SIG-M5 (cell line): ENCODE results near the gene IFI27L1.

ENCODE experiments used
- DNase-seq: peaks from one replicate; lab custom pipeline; 2025; lab: John Stamatoyannopoulos, UW

Gene IFI27L1

DNA sequence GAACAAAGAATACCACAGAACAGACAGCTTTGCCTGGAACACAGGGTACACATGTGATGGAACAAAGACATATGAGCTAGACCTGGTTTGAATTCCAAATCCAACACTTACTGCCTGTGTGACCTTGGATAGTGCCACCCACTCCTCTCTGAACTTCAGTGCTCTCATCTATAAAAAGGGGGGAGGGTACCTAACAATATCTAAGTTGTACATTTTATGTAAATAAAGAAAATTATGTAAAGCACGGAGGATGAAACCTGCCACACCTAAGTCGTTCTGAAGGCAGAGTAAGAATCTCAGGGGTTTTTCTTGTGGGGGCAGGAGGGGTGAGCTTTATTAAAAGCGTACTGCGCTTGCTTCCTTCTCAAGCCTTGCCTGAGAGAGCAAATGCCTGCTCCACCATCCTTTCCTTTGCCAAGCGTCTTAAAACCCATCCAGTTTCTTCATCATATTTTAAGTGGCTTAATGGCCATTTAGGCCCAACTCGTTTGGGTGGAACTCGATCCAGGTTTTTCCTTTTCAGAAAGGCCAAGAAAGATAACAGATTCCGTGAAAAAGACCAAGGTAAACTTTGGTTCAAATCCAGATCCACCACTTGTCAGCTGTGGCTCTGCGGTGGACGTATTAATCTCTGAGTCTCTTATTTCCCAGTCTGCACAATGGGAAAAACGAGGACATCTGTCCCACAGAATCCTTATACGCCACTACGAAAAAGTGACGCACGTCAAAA lies 1.1 kb upstream of the IFI27L1 start:
- DNase-seq, result no peak

- DNase-seq, result no peak
Observed at GRCh38 chr14:94081386-94081820, 293 bp downstream of the IFI27L1 start.

GRCh38 chr14:94087891-94088290 lies 6.8 kb downstream of the IFI27L1 start:
- no peak for DNase-seq

- no peak for DNase-seq
Observed at GRCh38 chr14:94088516-94088915, 7.4 kb downstream of the IFI27L1 start.

GRCh38 chr14:94089479-94089878 lies 8.4 kb downstream of the IFI27L1 start:
- no peak for DNase-seq

DNA sequence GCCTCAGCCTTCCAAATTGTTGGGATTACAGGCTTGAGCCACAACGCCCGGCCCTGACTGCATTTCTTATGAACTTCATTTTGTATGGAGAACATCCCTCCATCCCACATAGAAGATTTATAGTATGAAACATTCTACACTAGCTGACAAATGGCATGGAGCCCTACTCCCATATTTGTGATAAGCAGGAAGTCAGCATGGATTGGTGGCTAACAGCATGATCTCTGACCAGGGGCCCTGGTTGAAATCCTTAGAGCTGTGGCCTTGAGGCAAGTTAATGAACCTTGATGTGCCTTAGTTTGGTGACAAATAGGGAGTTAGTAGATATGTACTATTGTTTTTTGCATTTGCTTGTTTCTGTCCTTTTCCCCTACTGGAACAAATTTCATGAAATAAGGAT lies 12.3 kb downstream of the IFI27L1 start:
- DNase-seq, result no peak

DNA sequence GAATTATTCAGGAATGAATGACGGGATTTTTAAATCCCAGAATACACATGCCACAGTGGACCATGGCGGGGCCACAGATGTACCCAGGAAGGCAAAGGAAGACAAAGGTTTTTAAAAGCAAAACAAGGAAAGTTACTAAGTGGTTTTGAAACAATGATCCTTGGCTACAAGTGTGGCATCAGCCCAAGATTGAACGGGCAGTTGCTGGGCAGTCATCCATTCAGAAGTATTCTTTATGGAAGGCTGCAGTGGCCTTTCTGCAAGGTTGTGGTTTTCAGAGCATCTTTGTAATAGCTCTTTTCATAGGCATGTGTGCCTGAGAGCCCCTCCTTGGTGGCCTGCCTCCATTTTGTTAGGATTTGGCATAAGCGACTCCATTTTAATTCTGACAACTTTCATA lies 16.0 kb downstream of the IFI27L1 start:
- DNase-seq, result no peak

- DNase-seq, result no peak
Observed at GRCh38 chr14:94098326-94098992, 17.3 kb downstream of the IFI27L1 start.

- no peak for DNase-seq
Observed at GRCh38 chr14:94099006-94099405, 17.9 kb downstream of the IFI27L1 start.

DNA sequence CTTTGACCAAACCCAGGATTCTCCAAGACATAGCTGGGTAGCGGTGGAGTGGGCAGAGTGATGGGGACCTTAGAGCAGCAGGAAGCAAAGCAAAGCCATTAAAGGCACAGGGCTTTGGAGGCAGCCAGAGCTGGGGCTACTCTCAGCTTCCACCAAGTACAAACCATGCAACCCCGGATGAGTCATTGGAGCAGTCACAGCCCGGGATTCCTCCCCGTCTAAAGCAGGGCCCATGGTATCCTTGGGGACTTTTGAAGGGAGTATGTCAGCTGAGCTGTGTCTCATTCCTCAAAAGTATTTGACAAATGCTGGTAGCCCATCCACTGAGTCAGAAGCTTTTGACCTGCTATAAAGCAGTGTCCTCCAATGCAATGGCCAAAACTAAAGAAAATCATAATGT lies 19.7 kb downstream of the IFI27L1 start:
- no peak for DNase-seq

DNA sequence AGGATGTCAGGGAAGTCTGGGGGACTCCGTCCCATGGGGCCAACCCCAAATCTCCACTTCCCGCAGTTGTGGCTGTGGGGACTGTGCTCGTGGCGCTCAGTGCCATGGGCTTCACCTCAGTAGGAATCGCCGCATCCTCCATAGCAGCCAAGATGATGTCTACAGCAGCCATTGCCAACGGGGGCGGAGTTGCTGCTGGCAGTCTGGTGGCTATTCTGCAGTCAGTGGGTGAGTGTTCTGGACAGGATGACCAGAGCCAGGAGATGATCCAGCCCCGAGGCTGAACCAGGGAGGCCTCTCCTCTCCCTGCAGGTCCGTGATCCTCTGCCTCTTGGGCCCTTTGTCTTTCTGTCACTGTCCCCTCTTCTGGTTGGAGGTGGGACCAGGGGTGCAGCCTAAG lies 20.6 kb downstream of the IFI27L1 start:
- DNase-seq, result no peak

DNA sequence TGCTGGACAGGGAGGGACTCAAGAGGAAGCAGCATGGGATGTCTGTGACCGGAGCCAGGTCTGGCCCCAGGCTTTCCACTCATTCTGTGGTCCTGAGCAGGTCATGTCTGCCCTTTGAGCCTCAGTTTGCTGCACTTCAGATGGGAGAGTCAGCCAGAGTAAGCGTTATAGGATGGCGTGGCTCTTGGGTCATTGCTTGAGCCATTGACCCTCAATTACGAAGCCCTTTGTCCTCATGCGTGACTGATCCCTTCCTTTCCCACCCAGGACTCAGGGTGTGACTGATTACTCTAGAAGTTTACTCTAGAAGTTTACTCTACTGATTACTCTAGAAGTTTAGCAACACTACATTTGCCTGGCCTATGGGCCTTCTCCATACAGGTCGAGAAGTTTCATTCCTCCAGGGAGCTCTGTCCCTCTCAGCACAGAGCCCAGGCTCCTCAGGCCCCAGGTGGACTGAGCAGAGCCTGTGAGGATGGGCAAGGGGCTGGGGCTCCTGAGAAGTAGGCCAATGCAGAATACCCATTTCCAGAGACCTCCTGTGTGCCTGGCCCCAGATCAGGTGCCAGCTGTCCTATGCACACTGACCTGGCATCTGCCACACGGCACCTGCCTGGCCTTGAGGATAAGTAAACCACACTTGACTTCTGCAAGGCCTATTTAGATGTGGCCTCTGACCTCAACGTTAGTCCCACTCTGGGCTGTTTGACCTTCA lies 21.8 kb downstream of the IFI27L1 start:
- no peak for DNase-seq

DNA sequence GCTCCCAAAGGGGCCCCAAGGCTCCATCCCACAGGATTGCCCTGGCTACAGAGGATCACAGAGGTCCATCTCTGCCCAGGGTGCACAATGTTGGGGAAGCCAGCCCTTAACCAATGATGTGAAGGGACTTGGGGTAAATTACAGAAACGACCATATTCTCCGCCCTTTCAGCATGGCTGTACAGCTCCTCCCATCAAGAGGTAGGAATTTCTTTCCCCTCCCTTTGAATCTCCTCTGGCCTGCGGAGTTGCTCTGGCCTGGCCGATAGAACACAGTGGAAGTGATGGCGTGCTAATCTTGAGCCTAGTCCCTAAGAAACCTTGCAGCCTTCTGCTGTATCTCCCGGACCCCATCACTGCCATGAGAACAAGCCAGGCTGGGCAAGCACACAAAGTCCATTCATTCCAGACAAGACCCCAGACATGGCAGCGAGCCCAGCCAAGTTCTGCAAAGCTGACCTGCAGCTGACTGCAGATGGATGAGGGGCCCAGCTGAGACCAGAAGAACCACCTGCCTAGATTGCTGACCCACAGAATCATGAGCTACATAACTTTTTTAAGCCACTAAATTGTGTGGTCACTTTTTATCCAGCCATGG lies 22.5 kb downstream of the IFI27L1 start:
- no peak for DNase-seq

DNA sequence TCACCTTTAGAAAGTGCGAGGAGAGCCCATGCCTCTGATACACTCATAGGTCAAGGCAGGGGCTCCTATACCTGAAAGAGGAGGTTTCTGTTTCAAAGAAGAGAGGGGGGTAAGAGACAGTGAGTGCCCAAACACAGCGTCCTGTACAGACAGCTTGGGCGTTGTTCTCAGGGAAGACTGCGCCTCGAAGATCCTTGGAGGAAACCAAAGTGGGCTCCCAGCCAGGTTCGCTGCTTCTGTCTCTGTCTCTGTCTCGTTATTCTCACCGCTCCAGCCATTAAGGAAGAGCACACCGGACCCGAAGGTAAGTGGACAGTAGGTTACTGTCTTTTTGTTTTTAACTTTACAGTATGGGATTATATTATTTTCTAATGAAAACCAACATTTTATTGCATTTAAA lies 23.6 kb downstream of the IFI27L1 start:
- no peak for DNase-seq

GRCh38 chr14:94109915-94110250 lies 28.8 kb downstream of the IFI27L1 start:
- no peak for DNase-seq

- DNase-seq, result no peak
Observed at GRCh38 chr14:94110552-94111181, 29.6 kb downstream of the IFI27L1 start, which contains the start of gene IFI27. Gene IFI27 (plus strand): TSS chr14:94110736.

DNA sequence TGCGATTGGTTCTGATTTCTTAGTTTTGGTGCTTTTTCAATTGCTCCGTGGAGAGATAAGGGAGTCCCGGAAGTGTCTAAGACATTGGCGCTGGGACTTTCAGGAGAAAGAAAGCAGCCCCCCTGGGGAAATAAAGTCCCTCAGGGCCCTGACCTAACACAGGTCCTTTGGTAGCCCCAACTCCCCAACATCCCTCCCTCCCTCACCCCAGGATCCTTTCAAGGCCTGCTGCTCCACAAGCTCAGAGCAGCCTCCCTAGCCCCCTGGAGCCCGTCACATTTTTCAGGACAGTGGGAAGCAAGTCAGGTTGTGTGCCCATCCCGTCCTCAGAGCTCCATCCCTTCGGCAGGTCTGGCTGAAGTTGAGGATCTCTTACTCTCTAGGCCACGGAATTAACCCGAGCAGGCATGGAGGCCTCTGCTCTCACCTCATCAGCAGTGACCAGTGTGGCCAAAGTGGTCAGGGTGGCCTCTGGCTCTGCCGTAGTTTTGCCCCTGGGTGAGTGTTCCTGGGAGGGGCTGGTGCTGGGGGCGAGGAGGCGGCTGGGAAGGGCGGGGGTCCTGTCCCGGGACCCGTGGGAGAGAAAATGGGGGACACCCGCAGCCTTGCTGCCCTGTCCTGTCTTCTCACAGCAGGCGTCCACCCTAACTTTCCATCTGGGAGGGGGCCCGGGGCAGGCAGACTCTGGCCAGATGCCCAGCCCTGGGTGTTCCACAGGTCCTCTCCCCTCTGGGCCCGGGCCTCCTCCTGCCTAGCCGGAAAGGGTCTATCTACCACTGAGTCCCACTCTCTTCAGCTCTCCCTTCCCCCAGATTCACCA lies 30.4 kb downstream of the IFI27L1 start:
- DNase-seq, result no peak

- no peak for DNase-seq
Observed at GRCh38 chr14:94112513-94113063, 31.5 kb downstream of the IFI27L1 start.

DNA sequence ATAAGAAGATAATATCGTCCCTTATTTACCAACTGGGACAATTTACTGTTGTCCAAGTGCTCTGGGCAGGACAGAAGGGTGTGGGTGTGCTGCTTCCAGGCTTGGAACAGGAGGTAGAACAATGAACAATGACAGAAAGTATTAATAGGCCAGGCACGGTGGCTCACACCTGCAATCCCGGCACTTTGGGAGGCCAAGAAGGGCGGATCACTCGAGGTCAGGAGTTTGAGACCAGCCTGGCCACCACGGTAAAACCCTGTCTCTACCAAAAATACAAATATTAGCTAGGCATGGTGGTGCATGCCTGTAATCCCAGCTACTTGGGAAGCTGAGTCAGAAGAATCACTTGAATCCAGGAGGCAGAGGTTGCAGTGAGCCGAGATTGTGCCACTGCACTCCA lies 32.0 kb downstream of the IFI27L1 start:
- DNase-seq, result no peak

DNA sequence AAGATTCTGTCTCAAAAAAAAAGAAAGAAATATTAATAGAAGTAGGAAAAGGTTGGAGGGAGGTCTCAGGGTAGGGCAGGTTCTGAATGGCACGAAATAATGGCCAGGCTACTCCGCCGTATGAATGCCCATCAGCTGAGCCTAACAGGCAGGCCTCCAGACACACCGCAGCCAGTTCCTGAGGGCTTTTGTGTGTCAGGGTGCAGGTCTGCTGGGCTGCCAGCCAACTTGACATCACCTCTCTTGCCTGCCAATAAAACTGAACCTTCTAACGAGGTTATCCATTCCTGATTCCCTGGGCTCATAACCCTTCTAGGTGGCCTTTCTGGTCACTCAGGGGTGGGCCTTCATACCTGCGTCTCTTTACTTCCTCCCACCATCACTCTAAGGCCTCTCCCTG lies 32.4 kb downstream of the IFI27L1 start:
- no peak for DNase-seq
